Psoas muscle (tissue), 8 donors: Measurements from ENCODE around the gene C16orf92. TPM values are rescaled to one million over a fixed set of nuclear protein-coding genes. Genes with fewer than 3 reads are reported as not detected.

Experiments used
- ATAC-seq, 4 donors: fragments of 200-7000 bp; cut with Tn5 transposase; one replicate each; pipeline ENCODE4 v1.9.1; 2020; ENCODE audit warnings: moderate library complexity in 3 of 4, mild to moderate bottlenecking in 2 of 4
- DNase-seq, 2 donors: peaks; one replicate each; pipeline ENCODE4 v3.0.0-alpha.2; 2020
- H3K27ac ChIP-seq: fragments of 200-600 bp; one replicate; pipeline ENCODE4 v1.8.0; 2022
- H3K27me3 ChIP-seq, 3 donors: fragments of 200-600 bp in 1 of 3; one replicate each; pipeline versions ENCODE4 v1.6.1 to v1.8.0; 2013 to 2022; ENCODE audit warnings: low read length in 2 of 3, mild to moderate bottlenecking in 2 of 3, moderate library complexity in 1 of 3; ENCODE audit not compliant: insufficient read depth in 3 of 3
- H3K36me3 ChIP-seq, 2 donors: fragments of 200-600 bp in 1 of 2; one replicate each; pipeline versions ENCODE4 v1.6.1 to v1.8.0; 2013 to 2022; ENCODE audit warnings: low read depth in 1 of 2, mild to moderate bottlenecking in 1 of 2, moderate library complexity in 1 of 2; ENCODE audit not compliant: insufficient read depth in 1 of 2
- H3K4me1 ChIP-seq: fragments of 200-600 bp; one replicate; pipeline ENCODE4 v1.8.0; 2022
- H3K4me3 ChIP-seq: fragments of 200-600 bp; one replicate; pipeline ENCODE4 v1.8.0; 2022; ENCODE audit warnings: mild to moderate bottlenecking
- H3K9me3 ChIP-seq: fragments of 200-600 bp; one replicate; pipeline ENCODE4 v1.8.0; 2022
- WGBS, 3 donors: extraction: QIAGEN DNeasy Blood & Tissue Kit; methylation state at CpG; one replicate each; pipeline versions ENCODE4 v1.1.6 to v1.1.7; 2013; 5-methylcytosine and 5-hydroxymethylcytosine counted together
- intact Hi-C, 2 donors: fragments of 100-400 bp; cut with DNase I; formaldehyde crosslinking; loops; one replicate each; pipeline versions ENCODE4 v1.11.0 to v1.14.2; 2022
- polyA plus RNA-seq, 3 donors: library from polyadenylated mRNA; stranded (reverse); fragments of 200-250 nt; gene quantifications; one replicate each; pipeline ENCODE4 v1.2.3, GENCODE V29; 2013
- total RNA-seq, 4 donors: library from RNA; stranded (reverse); fragmentation: NEBNext Ultra II Directional in 2 of 4; extraction: Animal tissue kit (Norgen Biotek cat#: 25700) in 2 of 4; gene quantifications; one replicate each; pipeline versions ENCODE4 v1.2.1 to v1.2.4, GENCODE V29; 2021 to 2023
- TF ChIP-seq, protein P1 (sequence below): fragments of 200-600 bp; IDR thresholded peaks from one replicate; pipeline ENCODE4 v1.8.0; 2022; ENCODE audit warnings: antibody characterized with exemption
- donor health status: healthy with polysubstance abuse.
- donor health status: DM: no; HTN: no; CAD: no; lungs with moderate emphysema.
- donor health status: Bipolar disorder and iron deficiency.
- donor health status: healthy.
- donor health status: DM: yes; HTN: yes; CAD: no.
- donor health status: DM: no; HTN: no; CAD: no.
- donor health status: DM: no; HTN: no; CAD: no.
- donor health status: DM: yes; HTN: yes; CAD: no.

C16orf92 gene
- total and polyA plus RNA-seq, 7 donors, result not detected

DNA sequence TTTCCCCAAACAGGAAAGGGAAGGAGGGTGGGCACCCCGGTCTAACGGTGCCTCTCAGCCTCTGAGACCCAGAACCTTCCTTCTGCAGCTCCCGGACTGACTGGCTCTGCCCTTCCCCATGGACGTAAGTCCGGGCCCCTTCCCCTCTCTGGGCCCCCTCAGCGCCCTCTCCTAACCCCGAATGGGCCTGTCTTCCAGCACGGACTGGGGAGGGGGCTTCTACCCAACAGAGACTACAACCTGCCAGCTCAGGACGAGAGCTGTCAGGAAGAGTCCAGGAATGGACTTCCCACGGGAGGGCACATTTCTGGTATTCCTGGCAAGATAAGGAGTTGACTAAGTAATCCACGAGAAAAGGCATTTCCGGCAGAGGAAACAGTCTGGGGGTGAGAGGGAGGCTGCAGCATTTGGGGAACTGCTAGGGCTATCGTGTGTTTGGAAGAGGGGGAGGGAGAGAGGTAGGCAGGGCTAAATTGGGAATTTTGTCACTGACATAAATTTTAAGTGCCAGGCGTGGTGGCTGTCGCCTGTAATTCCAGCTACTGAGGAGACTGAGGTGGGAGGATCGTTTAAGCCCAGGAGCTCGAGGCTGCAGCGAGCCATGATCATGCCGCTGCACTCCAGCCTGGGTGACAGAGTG, 30.5 kb downstream of the C16orf92 start:
- Histone ChIP-seq H3K27ac (no peak overlapping the region), H3K4me1 (peaks cover 7% of the 10 kb centered on the region), H3K27me3 (no peaks in the 10 kb centered on the region), H3K4me3 (peak overlapping the region; percentile 84), H3K36me3 (no peaks in the 10 kb centered on the region), H3K9me3 (no peaks in the 10 kb centered on the region)
- TF ChIP-seq, protein P1, sequence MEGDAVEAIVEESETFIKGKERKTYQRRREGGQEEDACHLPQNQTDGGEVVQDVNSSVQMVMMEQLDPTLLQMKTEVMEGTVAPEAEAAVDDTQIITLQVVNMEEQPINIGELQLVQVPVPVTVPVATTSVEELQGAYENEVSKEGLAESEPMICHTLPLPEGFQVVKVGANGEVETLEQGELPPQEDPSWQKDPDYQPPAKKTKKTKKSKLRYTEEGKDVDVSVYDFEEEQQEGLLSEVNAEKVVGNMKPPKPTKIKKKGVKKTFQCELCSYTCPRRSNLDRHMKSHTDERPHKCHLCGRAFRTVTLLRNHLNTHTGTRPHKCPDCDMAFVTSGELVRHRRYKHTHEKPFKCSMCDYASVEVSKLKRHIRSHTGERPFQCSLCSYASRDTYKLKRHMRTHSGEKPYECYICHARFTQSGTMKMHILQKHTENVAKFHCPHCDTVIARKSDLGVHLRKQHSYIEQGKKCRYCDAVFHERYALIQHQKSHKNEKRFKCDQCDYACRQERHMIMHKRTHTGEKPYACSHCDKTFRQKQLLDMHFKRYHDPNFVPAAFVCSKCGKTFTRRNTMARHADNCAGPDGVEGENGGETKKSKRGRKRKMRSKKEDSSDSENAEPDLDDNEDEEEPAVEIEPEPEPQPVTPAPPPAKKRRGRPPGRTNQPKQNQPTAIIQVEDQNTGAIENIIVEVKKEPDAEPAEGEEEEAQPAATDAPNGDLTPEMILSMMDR, result no peak
- intact Hi-C loops, result no loop called here
- DNase-seq (no peak), ATAC-seq (peak; percentile 4 to 31 (median 22))
- WGBS, 3 donors, result 2 to 3% (median 3%) methylated on average over 18 to 19 of the region's 19 CpGs

DNA sequence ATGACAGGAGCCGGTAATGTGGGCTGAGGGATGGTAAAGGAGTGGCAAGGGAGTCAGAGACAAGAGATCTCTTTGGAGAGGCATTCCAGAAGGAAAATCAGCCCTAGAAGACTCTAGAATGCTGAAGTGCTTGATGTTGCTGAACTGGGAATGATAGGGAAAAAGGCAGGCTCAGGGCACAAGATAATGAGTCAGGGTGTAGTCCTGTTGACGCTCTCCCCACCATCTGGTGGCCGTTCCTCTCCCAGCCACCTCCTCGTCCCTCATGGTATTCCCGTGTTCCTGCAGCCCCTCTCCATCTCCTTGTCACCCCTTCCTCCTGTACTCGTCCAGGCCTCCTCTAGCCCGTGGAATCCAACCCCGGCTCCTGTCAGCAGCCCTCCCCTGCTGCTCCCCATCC, 31.5 kb downstream of the C16orf92 start:
- TF ChIP-seq, protein P1, result no peak
- no peaks in the 10 kb centered on the region for H3K27me3 ChIP-seq
- 76 to 83% (median 78%) methylated on average over 8 of the region's 8 CpGs for WGBS, 3 donors
- H3K36me3 ChIP-seq, result no peaks in the 10 kb centered on the region
- H3K4me1 ChIP-seq, result peaks cover 7% of the 10 kb centered on the region
- peak overlapping the region; percentile 84 for H3K4me3 ChIP-seq
- intact Hi-C loops, result no loop called here
- no peaks in the 10 kb centered on the region for H3K9me3 ChIP-seq
- H3K27ac ChIP-seq, result no peak overlapping the region
- no peak for ATAC-seq
- DNase-seq, result no peak

GRCh38 chr16:30054959-30055553, 32.1 kb downstream of the C16orf92 start:
- H3K4me3 ChIP-seq, result no peak overlapping the region
- no peaks in the 10 kb centered on the region for H3K9me3 ChIP-seq
- intact Hi-C loops, result no loop called here
- DNase-seq, result no peak
- ATAC-seq, result no peak
- H3K36me3 ChIP-seq, result no peaks in the 10 kb centered on the region
- TF ChIP-seq, protein P1, result no peak
- no peak overlapping the region for H3K27ac ChIP-seq
- WGBS, 3 donors, result 47 to 50% (median 50%) methylated on average over 10 of the region's 10 CpGs
- no peaks in the 10 kb centered on the region for H3K27me3 ChIP-seq
- H3K4me1 ChIP-seq, result peaks cover 9% of the 10 kb centered on the region

- H3K4me1 ChIP-seq, result peaks cover 31% of the 10 kb centered on the region
- WGBS, 3 donors, result 22 to 35% (median 23%) methylated on average over 4 of the region's 4 CpGs
- intact Hi-C loops, result loop anchor here in 1 of 2 donors (10.0 kb wide), 1 partner anchor 64 kb away; the partner anchor contains the start of gene MAPK3
Measured at GRCh38 chr16:30060346-30060745, 37.3 kb downstream of the C16orf92 start.

More at GRCh38 chr16:30060346-30060745, 37.3 kb downstream of the C16orf92 start:
- H3K27me3 ChIP-seq, result no peaks in the 10 kb centered on the region
- TF ChIP-seq, protein P1, result no peak
- no peaks in the 10 kb centered on the region for H3K36me3 ChIP-seq
- no peak for DNase-seq
- H3K4me3 ChIP-seq, result peak overlapping the region; percentile 13
- ATAC-seq, result no peak
- peak overlapping the region; percentile 99 for H3K27ac ChIP-seq
- no peaks in the 10 kb centered on the region for H3K9me3 ChIP-seq
